ENCODE data around the gene VWA7.
"Not testable (repeated sequence)": the region's sequence is repeated elsewhere in the genome, so short reads cannot be mapped to it uniquely, and the experiment has no call there.

Gene VWA7

DNA sequence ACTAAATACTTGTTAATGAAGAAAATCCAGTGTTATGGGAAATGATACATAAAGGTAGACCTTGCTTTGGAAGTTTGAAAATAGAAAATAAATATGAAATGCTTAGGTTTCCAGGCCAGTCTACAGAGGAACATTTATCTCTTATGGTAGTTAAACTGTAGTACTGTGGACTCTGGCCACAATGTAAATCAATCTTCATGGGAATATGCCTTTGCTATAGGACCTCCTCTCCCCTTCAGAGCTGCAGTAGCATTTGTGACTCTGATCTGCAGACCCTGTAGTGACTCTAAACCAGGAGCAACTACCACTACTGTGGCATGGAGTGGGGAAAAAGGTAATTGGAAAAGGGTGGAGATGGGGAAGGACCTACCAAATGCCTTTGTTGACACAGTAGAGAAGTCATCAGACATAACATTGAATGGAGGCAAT is 42.8 kb upstream of the VWA7 start:
- TF ChIP-seq, protein P1, sequence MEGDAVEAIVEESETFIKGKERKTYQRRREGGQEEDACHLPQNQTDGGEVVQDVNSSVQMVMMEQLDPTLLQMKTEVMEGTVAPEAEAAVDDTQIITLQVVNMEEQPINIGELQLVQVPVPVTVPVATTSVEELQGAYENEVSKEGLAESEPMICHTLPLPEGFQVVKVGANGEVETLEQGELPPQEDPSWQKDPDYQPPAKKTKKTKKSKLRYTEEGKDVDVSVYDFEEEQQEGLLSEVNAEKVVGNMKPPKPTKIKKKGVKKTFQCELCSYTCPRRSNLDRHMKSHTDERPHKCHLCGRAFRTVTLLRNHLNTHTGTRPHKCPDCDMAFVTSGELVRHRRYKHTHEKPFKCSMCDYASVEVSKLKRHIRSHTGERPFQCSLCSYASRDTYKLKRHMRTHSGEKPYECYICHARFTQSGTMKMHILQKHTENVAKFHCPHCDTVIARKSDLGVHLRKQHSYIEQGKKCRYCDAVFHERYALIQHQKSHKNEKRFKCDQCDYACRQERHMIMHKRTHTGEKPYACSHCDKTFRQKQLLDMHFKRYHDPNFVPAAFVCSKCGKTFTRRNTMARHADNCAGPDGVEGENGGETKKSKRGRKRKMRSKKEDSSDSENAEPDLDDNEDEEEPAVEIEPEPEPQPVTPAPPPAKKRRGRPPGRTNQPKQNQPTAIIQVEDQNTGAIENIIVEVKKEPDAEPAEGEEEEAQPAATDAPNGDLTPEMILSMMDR (IDR thresholded peaks at IDR 0.05; ENCODE audit: insufficient read depth, missing control alignments): no peak
- FAIRE-seq (no peak), DNase-seq (ENCODE audit: insufficient read length, low spot score) (no peak)

DNA sequence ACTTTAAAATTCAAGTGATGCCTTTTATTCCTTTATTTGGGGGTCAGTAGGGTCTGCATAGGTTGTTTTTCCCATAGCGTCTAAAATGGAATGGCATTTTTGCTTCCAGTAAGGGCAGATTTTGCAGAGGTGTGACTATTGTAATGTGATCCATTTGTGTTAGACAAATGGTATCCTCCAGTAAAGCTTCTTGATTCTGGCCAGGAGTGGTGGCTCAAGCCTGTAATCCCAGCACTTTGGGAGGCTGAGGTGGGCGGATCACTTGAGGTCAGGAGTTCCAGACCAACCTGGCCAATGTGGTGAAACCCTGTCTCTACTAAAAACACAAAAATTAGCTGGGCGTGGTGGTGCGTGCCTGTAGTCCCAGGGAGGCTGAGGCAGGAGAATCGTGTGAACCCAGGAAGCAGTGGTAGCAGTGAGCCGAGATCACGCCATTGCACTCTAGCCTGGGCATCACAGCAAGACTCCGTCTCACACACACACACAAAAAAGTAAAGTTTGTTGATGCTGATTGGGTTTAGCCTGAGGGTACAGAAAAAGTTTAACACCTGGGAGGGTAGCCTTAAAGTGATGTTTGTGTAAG is 40.9 kb upstream of the VWA7 start:
- not testable (repeated sequence) for DNase-seq (ENCODE audit: insufficient read length, low spot score); FAIRE-seq

DNA sequence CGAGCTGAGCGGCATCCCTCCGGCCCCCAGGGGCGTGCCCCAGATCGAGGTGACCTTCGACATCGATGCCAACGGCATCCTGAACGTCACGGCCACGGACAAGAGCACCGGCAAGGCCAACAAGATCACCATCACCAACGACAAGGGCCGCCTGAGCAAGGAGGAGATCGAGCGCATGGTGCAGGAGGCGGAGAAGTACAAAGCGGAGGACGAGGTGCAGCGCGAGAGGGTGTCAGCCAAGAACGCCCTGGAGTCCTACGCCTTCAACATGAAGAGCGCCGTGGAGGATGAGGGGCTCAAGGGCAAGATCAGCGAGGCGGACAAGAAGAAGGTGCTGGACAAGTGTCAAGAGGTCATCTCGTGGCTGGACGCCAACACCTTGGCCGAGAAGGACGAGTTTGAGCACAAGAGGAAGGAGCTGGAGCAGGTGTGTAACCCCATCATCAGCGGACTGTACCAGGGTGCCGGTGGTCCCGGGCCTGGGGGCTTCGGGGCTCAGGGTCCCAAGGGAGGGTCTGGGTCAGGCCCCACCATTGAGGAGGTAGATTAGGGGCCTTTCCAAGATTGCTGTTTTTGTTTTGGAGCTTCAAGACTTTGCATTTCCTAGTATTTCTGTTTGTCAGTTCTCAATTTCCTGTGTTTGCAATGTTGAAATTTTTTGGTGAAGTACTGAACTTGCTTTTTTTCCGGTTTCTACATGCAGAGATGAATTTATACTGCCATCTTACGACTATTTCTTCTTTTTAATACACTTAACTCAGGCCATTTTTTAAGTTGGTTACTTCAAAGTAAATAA is 40.2 kb upstream of the VWA7 start:
- not testable (repeated sequence) for DNase-seq (ENCODE audit: insufficient read length, low spot score); FAIRE-seq

DNA sequence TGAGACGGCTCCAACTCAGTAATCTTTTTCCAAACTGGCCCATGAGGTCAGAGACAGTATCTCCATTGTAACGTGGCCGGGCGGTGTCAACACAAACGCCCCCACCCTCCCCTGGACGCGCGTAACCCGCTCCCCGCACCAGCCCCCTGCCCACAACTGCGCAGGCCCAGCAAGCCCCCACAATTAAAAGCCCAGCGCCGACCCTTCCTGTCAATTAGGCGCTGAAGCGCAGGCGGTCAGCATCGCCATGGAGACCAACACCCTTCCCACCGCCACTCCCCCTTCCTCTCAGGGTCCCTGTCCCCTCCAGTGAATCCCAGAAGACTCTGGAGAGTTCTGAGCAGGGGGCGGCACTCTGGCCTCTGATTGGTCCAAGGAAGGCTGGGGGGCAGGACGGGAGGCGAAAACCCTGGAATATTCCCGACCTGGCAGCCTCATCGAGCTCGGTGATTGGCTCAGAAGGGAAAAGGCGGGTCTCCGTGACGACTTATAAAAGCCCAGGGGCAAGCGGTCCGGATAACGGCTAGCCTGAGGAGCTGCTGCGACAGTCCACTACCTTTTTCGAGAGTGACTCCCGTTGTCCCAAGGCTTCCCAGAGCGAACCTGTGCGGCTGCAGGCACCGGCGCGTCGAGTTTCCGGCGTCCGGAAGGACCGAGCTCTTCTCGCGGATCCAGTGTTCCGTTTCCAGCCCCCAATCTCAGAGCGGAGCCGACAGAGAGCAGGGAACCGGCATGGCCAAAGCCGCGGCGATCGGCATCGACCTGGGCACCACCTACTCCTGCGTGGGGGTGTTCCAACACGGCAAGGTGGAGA is 38.1 kb upstream of the VWA7 start, which contains the start of the genes HSPA1A and HSPA1L:
TSS of gene HSPA1A (plus strand) at position 519 of the 814 bp plus-strand sequence. CDS start at position 733, 214 bp downstream.
TSS of gene HSPA1L (minus strand) at position 259 of the 814 bp plus-strand sequence. CDS start 3,311 bp downstream, outside the sequence.
- no peak for DNase-seq (ENCODE audit: insufficient read length, low spot score)
- no peak for FAIRE-seq
- TF ChIP-seq, protein P1 (IDR thresholded peaks at IDR 0.05; ENCODE audit: insufficient read depth, missing control alignments): no peak

DNA sequence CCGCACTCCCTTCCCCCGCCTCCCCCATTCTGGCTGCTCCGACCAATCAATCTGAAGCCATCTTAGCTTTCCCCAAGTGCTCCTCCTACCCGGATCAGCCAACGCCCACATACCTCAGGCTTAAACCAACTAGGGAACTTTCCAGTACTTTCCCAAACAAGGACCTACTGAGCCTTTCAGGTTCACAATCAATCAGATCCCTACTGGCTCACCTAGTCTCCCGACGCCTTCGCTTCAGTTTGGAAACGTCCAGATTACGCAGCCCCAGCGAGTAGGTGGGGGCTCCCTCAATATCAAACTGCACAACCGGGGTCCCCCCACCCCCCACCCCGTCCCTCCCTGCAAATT is 37.5 kb upstream of the VWA7 start:
- TF ChIP-seq, protein P1 (IDR thresholded peaks at IDR 0.05; ENCODE audit: insufficient read depth, missing control alignments): no peak
- DNase-seq (ENCODE audit: insufficient read length, low spot score): no peak
- FAIRE-seq: no peak

DNA sequence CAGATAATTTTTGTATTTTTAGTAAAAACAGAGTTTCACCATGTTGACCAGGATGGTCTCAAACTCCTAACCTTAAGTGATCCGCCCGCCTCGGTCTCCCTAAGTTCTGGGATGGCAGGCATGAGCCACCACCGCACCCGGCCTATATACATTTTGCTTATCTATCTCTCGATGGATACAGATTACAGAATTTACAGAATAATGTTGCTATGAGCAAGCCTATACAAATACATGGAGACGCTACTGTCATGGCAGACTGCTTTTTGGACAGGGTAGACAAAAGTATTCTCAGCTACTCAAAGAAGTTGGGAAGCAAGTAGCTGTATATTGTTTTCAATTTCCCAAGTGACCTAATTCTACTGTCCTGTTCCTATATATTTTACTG is 36.3 kb upstream of the VWA7 start:
- no peak for FAIRE-seq
- no peak for DNase-seq (ENCODE audit: insufficient read length, low spot score)
- TF ChIP-seq, protein P1 (IDR thresholded peaks at IDR 0.05; ENCODE audit: insufficient read depth, missing control alignments): no peak

DNA sequence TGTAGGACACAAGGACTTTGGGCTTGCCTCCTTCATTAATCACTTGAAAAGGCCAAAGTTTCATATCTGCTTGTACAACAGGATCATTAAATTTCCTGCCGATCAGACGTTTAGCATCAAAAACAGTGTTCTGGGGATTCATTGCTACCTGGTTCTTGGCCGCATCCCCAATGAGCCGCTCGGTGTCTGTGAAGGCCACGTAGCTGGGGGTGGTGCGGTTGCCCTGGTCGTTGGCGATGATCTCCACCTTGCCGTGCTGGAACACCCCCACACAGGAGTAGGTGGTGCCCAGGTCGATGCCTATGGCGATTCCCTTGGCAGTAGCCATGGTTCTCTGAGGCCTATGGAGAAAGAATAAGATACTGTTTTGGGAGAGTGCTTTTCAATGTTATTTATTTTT is 34.5 kb upstream of the VWA7 start:
- TF ChIP-seq, protein P1 (IDR thresholded peaks at IDR 0.05; ENCODE audit: insufficient read depth, missing control alignments): no peak
- FAIRE-seq (no peak), DNase-seq (ENCODE audit: insufficient read length, low spot score) (no peak)

DNA sequence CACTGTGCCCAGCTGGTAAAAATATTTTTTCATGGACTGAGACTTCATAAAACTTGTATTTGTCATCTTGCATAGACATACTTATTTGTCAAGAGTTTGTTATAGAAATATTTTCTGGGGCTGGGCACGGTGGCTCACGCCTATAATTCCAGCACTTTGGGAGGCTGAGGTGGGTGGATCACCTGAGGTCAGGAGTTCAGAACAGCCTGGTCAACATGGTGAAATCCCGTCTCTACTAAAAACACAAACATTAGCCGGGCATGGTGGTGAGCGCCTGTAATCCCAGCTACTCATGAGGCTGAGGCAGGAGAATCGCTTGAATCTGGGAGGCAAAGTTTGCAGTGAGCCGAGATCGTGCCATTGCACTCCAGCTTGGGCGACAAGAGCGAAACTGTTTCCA is 31.5 kb upstream of the VWA7 start:
- FAIRE-seq; DNase-seq (ENCODE audit: insufficient read length, low spot score): not testable (repeated sequence)
